Thyroid gland (tissue), 4 donors: ENCODE data around the gene LHFPL2. TPM values are rescaled to one million over a fixed set of nuclear protein-coding genes. Genes with fewer than 3 reads are reported as not detected.

Experiments
- DNase-seq, 2 donors: peaks; one replicate each; pipeline ENCODE4 v3.0.0-alpha.2; 2019
- H3K27ac ChIP-seq, 3 donors: fragments of 200-600 bp; sonication (generic); 1 replicate in 2 of 3; 2 replicates in 1 of 3; pipeline ENCODE4 v1.5.1; 2016 to 2019; ENCODE audit warnings: mild to moderate bottlenecking in 1 of 3, moderate library complexity in 1 of 3
- H3K27me3 ChIP-seq: fragments of 200-600 bp; sonication (generic); one replicate; pipeline ENCODE4 v1.5.1; 2019
- H3K36me3 ChIP-seq, 2 donors: fragments of 200-600 bp; sonication (generic); one replicate each; pipeline ENCODE4 v1.5.1; 2016 to 2019
- H3K4me1 ChIP-seq, 2 donors: fragments of 200-600 bp; sonication (generic); one replicate each; pipeline ENCODE4 v1.5.1; 2017 to 2019
- H3K4me3 ChIP-seq, 3 donors: fragments of 200-600 bp; sonication (generic); replicated peaks in 1 of 3; 1 replicate in 2 of 3; 2 replicates in 1 of 3; pipeline ENCODE4 v1.5.1; 2016; ENCODE audit warnings: mild to moderate bottlenecking in 1 of 3
- H3K9me3 ChIP-seq: fragments of 200-600 bp; sonication (generic); one replicate; pipeline ENCODE4 v1.5.1; 2017
- CTCF ChIP-seq, 6 experiments: fragments of 200-600 bp in 3 of 6; fragments of 450-650 bp in 3 of 6; sonication (generic) in 3 of 6; IDR thresholded peaks; one replicate each; pipeline ENCODE4 v1.5.1; 2016 to 2019; ENCODE audit warnings: antibody characterized with exemption in 6 of 6, mild to moderate bottlenecking in 2 of 6, inconsistent platforms in 1 of 6, moderate library complexity in 1 of 6
- POLR2A ChIP-seq, 2 donors: fragments of 450-650 bp; IDR thresholded peaks; one replicate each; pipeline ENCODE4 v1.6.1; 2017; ENCODE audit warnings: antibody characterized with exemption in 2 of 2, mild to moderate bottlenecking in 2 of 2, moderate library complexity in 1 of 2
- WGBS, 2 donors: methylation state at CpG; one replicate each; pipeline ENCODE4 v1.1.5; 2017; 5-methylcytosine and 5-hydroxymethylcytosine counted together
- intact Hi-C: fragments of 100-400 bp; cut with DNase I; formaldehyde crosslinking; loops from one replicate; pipeline ENCODE4 v1.15.1; 2023
- total RNA-seq, 4 donors: library from RNA; depleted of rRNA; stranded (reverse); fragments of >200 nt; gene quantifications; one replicate each; pipeline ENCODE4 v1.2.3, GENCODE V29; 2016

LHFPL2 gene
- total RNA-seq, 4 donors from 2014 or later = 17.6 to 25.7 (median 23.7) TPM

- intact Hi-C loops = no loop called here
- H3K4me1 ChIP-seq = peaks cover 16 to 24% of the 10 kb centered on the region in 2 donors
- H3K27ac ChIP-seq = no peak overlapping the region
- no peaks in the 10 kb centered on the region for H3K27me3 ChIP-seq
- H3K9me3 ChIP-seq = no peaks in the 10 kb centered on the region
- DNase-seq = no peak
- no peak overlapping the region for H3K4me3 ChIP-seq
- no peaks in the 10 kb centered on the region for H3K36me3 ChIP-seq
- 88 to 89% methylated on average over 8 of the region's 8 CpGs for WGBS, 2 donors
- no peak for TF ChIP-seq POLR2A (IDR thresholded peaks at IDR 0.05)
Measured at GRCh38 chr5:78514427-78515330, 133.9 kb downstream of the LHFPL2 start.

GRCh38 chr5:78513441-78513840, 135.1 kb downstream of the LHFPL2 start:
- Histone ChIP-seq H3K27ac (no peak overlapping the region), H3K4me1 (peaks cover 19 to 21% of the 10 kb centered on the region in 2 donors), H3K9me3 (no peaks in the 10 kb centered on the region), H3K4me3 (no peak overlapping the region), H3K27me3 (no peaks in the 10 kb centered on the region), H3K36me3 (no peaks in the 10 kb centered on the region)
- TF ChIP-seq POLR2A (IDR thresholded peaks at IDR 0.05) (no peak), CTCF (IDR thresholded peaks at IDR 0.05) (no peak)
- 83 to 85% methylated on average over 6 of the region's 6 CpGs for WGBS, 2 donors
- no peak for DNase-seq
- intact Hi-C loops = no loop called here

DNA sequence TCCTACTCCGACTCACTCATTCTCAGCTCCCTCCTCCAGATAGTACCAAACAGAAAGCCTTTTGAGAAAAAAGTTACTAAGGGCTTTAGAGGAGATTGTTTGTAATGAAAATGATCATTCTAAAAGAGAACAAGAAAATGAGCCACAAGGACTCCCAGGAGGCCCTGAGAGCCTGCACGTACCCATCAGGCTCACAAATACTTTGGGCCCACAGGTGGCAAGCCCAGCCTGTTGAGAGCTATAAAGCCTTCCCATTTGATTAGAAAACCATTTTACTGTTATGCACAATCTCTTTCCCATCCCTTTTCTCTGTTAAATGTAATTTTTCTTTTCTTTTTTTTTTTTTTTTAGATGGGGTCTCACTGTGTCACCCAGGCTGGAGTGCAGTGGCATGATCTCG, 136.1 kb downstream of the LHFPL2 start:
- Histone ChIP-seq H3K27me3 (no peaks in the 10 kb centered on the region), H3K4me3 (no peak overlapping the region), H3K36me3 (no peaks in the 10 kb centered on the region), H3K9me3 (no peaks in the 10 kb centered on the region), H3K4me1 (peaks cover 21% of the 10 kb centered on the region in 2 donors), H3K27ac (no peak overlapping the region)
- DNase-seq = no peak
- TF ChIP-seq CTCF (IDR thresholded peaks at IDR 0.05) (no peak), POLR2A (IDR thresholded peaks at IDR 0.05) (no peak)
- intact Hi-C loops = no loop called here
- 92 to 94% methylated on average over 3 of the region's 3 CpGs for WGBS, 2 donors

GRCh38 chr5:78511121-78511906, 137.3 kb downstream of the LHFPL2 start:
- H3K4me1 ChIP-seq = peaks cover 31% of the 10 kb centered on the region in 2 donors
- WGBS, 2 donors = 89 to 90% methylated on average over 10 of the region's 10 CpGs

More at GRCh38 chr5:78511121-78511906, 137.3 kb downstream of the LHFPL2 start:
- Histone ChIP-seq H3K27me3 (no peaks in the 10 kb centered on the region), H3K27ac (no peak overlapping the region), H3K4me3 (no peak overlapping the region), H3K9me3 (no peaks in the 10 kb centered on the region), H3K36me3 (no peaks in the 10 kb centered on the region)
- intact Hi-C loops = no loop called here
- no peak for DNase-seq
- TF ChIP-seq POLR2A (IDR thresholded peaks at IDR 0.05) (no peak), CTCF (IDR thresholded peaks at IDR 0.05) (no peak)
